ENCODE data around the gene TXNRD2.
"Not testable (repeated sequence)": the region's sequence is repeated elsewhere in the genome, so short reads cannot be mapped to it uniquely, and the experiment has no call there.

The TXNRD2 gene

DNA sequence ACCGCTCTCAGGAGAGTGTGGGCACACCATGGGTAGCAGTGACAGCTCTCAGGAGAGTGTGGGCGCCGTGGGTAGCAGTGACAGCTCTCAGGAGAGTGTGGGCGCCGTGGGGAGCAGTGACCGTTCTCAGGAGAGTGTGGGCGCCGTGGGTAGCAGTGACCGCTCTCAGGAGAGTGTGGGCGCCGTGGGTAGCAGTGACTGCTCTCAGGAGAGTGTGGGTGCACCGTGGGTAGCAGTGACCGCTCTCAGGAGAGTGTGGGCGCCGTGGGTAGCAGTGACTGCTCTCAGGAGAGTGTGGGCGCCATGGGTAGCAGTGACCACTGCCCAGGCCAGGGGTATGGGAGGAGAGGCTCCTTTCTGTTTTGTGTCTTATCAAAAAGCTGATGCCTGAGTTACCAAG, 33.7 kb downstream of the TXNRD2 start:
- H3K4me3 Mint-ChIP-seq; H3K4me1 Mint-ChIP-seq (ENCODE audit: low read depth); DNase-seq (ENCODE audit: low spot score); H3K9me3 Mint-ChIP-seq; H3K27me3 Mint-ChIP-seq (ENCODE audit: low read depth); H3K27ac Mint-ChIP-seq; H3K36me3 Mint-ChIP-seq (ENCODE audit: low read depth): not testable (repeated sequence)

DNA sequence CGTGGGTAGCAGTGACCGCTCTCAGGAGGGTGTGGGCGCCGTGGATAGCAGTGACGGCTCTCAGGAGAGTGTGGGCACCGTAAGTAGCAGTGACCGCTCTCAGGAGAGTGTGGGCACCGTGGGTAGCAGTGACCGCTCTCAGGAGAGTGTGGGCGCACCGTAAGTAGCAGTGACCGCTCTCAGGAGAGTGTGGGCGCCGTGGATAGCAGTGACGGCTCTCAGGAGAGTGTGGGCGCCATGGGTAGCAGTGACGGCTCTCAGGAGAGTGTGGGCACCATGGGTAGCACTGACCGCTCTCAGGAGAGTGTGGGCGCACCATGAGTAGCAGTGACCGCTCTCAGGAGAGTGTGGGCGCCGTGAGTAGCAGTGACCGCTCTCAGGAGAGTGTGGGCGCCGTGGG, 34.8 kb downstream of the TXNRD2 start:
- not testable (repeated sequence) for H3K4me3 Mint-ChIP-seq; H3K27ac Mint-ChIP-seq; H3K36me3 Mint-ChIP-seq (ENCODE audit: low read depth); H3K27me3 Mint-ChIP-seq (ENCODE audit: low read depth); H3K9me3 Mint-ChIP-seq; H3K4me1 Mint-ChIP-seq (ENCODE audit: low read depth); DNase-seq (ENCODE audit: low spot score)

DNA sequence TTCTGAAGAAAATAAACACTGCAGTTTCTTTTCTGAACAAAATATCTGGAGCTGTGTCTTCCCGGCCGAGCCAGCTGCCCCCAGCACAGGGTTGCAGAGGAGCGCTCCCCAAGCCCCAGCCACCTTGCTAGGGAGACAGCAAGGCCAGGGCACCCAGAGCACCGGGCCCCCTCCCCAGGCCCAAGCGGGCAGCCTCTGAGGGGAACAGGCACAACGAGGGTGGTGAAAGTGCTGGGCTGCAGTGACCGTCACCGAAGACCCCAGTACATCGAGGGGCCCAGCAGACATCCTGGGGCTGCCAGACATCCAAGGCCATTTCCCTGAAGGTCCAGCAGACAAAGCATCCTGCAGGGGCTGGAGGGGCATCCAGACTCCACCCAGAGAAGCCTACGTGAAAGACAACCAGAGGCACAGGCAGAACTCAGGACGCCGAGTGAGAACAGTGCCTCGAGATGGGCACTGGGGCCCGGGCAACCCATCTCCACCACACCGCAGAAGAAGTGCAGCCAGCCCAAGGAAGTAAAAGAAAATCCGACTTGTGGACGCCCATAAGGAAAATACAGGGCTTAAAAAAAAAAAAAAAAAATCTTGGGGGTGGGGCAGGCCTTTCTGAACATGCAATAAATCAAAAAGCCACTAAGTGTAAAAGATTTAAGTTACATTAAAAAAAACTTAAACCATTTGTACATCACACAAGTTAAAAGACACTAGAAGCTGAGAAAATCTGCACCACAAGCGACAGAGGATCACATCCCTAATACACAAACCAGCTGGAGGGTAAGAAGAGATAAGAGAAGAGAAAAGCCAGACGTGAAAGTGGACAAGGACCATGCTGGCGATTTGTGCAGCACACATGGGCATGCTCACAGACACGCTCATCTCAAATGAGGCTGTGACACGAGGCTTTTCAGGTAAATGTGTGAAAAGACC, 36.0 kb downstream of the TXNRD2 start:
- Mint-ChIP-seq H3K9me3 (no peaks in the 10 kb centered on the region), H3K27me3 (ENCODE audit: low read depth) (no peaks in the 10 kb centered on the region), H3K27ac (no peak overlapping the region), H3K36me3 (ENCODE audit: low read depth) (no peaks in the 10 kb centered on the region), H3K4me1 (ENCODE audit: low read depth) (peaks cover 4% of the 10 kb centered on the region), H3K4me3 (no peak overlapping the region)
- no peak for DNase-seq (ENCODE audit: low spot score)

DNA sequence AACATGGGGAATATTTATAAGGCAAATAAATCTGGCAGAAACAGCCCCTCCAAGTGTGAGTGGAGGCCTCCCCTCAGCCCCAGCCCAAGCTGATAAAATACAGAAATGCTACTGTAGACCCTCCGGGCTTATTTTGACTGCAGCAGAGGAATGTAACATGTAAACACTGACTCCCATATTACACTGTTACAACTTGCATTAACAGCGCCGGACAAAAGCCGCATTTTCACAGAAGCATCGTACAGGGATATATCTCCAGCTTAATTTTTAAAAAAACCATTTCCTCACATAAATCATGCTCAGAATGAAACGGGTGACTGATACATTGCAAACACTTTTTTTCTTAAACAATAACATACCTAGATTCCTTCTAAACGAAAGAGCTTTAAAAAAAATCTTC, 36.7 kb downstream of the TXNRD2 start:
- no peak for DNase-seq (ENCODE audit: low spot score)
- H3K9me3 Mint-ChIP-seq = no peaks in the 10 kb centered on the region
- H3K27me3 Mint-ChIP-seq (ENCODE audit: low read depth) = no peaks in the 10 kb centered on the region
- peaks cover 4% of the 10 kb centered on the region for H3K4me1 Mint-ChIP-seq (ENCODE audit: low read depth)
- no peak overlapping the region for H3K4me3 Mint-ChIP-seq
- no peaks in the 10 kb centered on the region for H3K36me3 Mint-ChIP-seq (ENCODE audit: low read depth)
- no peak overlapping the region for H3K27ac Mint-ChIP-seq

DNA sequence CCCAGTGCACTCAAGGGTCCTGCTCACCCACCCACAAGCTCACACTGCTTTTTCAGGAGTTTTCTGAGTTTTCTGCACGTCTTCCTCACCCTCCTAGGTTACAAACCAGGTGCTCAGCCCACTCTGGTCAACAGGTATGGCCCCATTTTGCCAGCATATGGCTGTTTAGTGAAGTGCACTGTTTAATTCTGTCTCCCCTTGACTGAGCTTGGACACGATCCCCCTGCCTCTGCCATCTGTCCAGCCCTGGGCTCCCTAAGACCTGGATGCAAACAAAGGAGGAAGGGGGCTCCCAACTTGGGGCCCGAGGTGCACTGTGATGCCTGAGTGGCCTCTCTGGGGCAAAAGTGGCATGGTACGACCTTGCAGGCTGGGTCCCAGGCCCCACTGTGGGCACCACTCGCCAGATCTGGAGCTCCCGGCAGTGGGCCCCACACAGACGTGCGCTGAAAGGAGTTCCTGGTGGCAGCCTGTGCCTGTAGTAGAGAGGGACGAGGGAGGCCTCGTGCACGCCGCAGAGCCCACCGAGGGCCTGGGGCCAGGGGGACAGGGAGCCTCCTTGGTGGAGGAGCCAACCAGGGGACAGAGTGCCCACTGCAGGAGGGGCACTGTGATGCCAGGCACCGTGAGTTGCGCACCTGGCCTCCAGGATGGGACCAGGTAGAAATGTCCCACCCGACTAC, 37.3 kb downstream of the TXNRD2 start:
- no peaks in the 10 kb centered on the region for H3K36me3 Mint-ChIP-seq (ENCODE audit: low read depth)
- H3K4me3 Mint-ChIP-seq = no peak overlapping the region
- DNase-seq (ENCODE audit: low spot score) = no peak
- peaks cover 2% of the 10 kb centered on the region for H3K4me1 Mint-ChIP-seq (ENCODE audit: low read depth)
- H3K27ac Mint-ChIP-seq = no peak overlapping the region
- H3K9me3 Mint-ChIP-seq = no peaks in the 10 kb centered on the region
- no peaks in the 10 kb centered on the region for H3K27me3 Mint-ChIP-seq (ENCODE audit: low read depth)

DNA sequence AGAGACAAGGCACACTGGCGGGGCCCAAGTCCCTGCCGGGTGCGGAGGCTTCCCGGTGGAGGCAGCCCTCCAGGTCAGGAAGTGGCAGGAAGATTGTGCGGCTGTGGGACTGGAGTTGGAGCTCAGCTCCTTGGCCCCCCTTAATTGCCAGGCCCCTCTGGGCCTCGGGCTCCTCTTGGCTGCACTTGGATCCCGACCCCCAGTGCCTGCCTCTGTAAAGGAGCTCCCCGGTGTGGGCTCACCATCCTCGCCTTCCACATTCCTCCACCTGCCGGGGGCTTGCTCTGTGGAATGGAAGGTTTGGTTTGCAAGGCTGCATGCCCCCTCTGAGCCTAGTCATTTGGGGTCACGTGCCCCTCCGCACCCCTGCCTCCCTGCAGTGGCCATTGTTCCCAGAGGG, 38.1 kb downstream of the TXNRD2 start:
- DNase-seq (ENCODE audit: low spot score) = no peak
- Mint-ChIP-seq H3K4me1 (ENCODE audit: low read depth) (peaks cover 2% of the 10 kb centered on the region), H3K9me3 (no peaks in the 10 kb centered on the region), H3K4me3 (no peak overlapping the region), H3K36me3 (ENCODE audit: low read depth) (no peaks in the 10 kb centered on the region), H3K27ac (no peak overlapping the region), H3K27me3 (ENCODE audit: low read depth) (no peaks in the 10 kb centered on the region)

DNA sequence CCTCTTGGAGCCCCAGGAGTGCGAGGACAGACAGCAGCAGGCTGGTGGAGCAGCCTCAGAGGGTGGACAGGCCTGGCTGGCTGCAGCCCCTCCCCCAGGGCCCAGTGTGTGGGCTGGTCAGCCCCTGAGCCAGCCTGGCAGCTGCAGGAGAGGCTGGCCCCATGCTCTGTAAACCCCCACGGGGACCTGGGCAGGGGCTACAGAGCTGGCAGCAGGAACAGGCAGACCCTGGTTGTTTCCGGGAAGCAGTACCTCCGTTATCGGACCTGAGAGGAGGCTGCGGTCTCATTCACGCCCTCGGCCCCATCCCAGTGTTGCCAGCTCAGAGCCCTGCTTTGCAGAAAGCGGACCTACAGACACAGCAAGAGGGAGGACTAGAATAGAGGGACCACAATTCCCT, 38.6 kb downstream of the TXNRD2 start:
- Mint-ChIP-seq H3K27ac (no peak overlapping the region), H3K27me3 (ENCODE audit: low read depth) (no peaks in the 10 kb centered on the region), H3K4me1 (ENCODE audit: low read depth) (peaks cover 2% of the 10 kb centered on the region), H3K9me3 (no peaks in the 10 kb centered on the region), H3K4me3 (no peak overlapping the region), H3K36me3 (ENCODE audit: low read depth) (no peaks in the 10 kb centered on the region)
- DNase-seq (ENCODE audit: low spot score) = no peak

DNA sequence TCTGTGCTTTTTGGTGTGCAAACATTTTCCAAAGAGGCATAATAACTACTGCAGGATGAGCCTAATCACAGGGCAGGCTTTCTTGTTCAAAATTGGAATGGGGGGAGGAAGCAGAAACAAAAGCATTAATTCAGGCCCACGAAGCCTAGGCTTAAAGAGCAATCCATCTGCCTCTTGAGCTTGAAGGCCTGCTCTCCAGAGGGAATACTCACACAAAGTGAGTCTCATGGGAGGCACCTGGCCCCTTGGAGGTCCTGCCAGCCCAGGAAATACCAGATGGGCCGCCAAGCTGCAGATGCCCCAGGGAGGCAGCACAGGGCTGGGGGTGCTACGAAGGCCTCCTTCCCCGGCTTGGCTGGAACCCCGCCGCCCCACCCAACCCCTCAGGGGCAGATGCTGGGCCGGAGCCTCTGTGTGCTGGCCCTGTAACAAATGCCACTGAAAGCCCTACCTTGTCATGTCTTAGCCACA, 39.3 kb downstream of the TXNRD2 start:
- Mint-ChIP-seq H3K27me3 (ENCODE audit: low read depth) (no peaks in the 10 kb centered on the region), H3K4me3 (no peak overlapping the region), H3K4me1 (ENCODE audit: low read depth) (peaks cover 2% of the 10 kb centered on the region), H3K36me3 (ENCODE audit: low read depth) (no peaks in the 10 kb centered on the region), H3K9me3 (no peaks in the 10 kb centered on the region), H3K27ac (no peak overlapping the region)
- no peak for DNase-seq (ENCODE audit: low spot score)

DNA sequence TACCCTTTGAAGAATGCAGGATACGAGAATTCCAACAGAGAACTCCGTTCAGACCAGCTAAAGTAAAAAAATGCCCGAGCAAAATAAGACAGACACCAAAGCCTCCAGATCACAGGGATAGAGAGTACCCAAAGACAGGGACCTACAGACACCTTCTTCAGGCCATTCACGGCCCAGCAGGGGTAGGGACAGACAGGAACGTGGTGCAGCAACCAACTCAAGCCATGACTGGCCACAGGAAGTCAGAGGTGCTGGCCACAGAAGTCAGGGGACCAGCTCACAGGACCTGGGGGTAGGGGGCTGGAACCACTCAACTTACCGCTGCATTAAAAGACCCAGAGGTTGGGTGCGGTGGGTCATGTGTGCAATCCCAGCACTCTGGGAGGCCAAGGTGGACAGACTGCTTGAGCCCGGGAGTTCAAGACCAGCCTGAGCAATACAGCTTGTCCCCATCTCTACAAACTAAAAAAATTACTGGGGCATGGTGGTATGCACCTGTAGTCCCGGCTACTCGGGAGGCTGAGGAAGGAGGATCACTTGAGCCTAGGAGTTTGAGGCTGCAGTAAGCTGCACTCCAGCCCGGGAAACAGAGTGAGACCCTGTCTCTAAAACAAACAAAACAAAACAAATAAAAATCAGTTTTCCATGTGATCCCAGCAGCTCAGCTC, 39.9 kb downstream of the TXNRD2 start:
- Mint-ChIP-seq H3K36me3 (ENCODE audit: low read depth) (no peaks in the 10 kb centered on the region), H3K27me3 (ENCODE audit: low read depth) (no peaks in the 10 kb centered on the region), H3K9me3 (no peaks in the 10 kb centered on the region), H3K4me3 (no peak overlapping the region), H3K4me1 (ENCODE audit: low read depth) (peaks cover 2% of the 10 kb centered on the region), H3K27ac (no peak overlapping the region)
- no peak for DNase-seq (ENCODE audit: low spot score)

DNA sequence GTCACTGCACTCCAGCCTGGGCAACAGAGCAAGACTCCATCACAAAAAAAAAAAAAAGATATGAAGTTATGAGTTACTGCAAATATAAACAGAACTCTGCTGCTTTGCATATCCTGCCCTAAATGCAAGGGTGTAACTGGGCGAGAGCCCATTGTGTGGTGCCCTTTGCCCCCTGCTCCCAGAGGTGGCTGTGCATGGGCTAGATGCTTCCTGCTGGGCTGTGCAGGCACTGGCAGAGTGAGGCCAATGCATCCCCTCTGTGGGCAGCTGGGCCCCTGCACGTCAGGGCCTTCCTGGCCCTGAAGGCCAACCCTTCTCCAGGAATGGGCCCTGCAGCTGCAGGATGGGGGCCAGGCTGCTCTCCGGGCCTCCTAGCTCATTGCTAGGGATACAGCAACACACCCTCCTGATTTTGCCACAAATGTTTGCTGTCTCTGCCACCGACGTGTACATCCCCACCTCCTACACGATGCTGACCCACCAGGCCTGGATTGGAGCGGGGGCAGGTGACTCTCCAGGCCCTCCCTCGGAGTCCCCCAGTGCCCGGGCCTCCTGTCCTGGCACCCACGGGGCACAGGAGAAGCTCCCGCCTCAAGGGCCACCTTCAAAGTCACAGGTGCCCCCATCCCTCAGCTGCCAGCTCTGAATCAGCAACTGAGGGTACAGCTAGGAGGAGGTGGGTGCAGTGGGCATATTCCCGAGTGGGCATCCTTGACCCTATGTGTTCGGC, 40.7 kb downstream of the TXNRD2 start:
- no peaks in the 10 kb centered on the region for H3K27me3 Mint-ChIP-seq (ENCODE audit: low read depth)
- no peak overlapping the region for H3K4me3 Mint-ChIP-seq
- no peak overlapping the region for H3K27ac Mint-ChIP-seq
- no peaks in the 10 kb centered on the region for H3K36me3 Mint-ChIP-seq (ENCODE audit: low read depth)
- no peak for DNase-seq (ENCODE audit: low spot score)
- no peaks in the 10 kb centered on the region for H3K4me1 Mint-ChIP-seq (ENCODE audit: low read depth)
- H3K9me3 Mint-ChIP-seq = no peaks in the 10 kb centered on the region

DNA sequence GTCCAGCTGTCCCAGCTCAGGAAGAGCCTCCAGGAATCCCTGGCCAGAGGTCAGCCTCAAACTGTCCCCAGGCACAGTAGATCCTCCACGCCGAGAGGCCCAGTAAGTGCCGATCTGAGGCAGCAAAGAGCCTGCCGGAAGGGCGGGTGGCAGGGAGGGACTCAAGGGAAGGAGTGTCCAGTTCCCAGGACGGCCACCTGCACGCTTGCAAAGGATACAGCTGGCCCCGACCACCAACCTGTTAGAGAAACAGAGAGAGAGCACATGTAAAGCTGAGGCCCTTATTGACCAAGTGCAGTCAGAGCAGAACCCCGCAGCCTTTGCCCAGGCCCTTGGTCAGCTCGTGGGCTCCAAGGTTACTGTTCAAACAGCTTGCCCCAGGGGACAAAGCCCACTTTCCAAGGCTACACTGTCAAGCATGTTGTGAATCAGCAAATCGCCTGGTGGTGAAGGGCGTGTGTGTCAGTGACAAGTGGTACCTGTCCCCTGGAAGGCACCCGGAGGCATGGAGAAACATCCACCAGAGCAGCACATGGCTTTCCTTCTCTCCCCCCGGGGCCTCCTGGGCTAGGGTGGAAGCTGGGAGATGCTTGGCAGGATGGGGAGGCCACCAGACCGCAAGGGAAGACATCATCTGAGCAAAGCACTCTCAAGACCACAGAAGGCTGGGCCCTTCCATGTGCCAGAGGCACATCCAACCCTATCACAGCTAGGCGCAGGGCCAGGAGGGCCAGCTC, 42.6 kb downstream of the TXNRD2 start:
- Mint-ChIP-seq H3K36me3 (ENCODE audit: low read depth) (no peaks in the 10 kb centered on the region), H3K4me1 (ENCODE audit: low read depth) (peaks cover 1% of the 10 kb centered on the region), H3K27ac (no peak overlapping the region), H3K27me3 (ENCODE audit: low read depth) (no peaks in the 10 kb centered on the region), H3K9me3 (no peaks in the 10 kb centered on the region), H3K4me3 (no peak overlapping the region)
- no peak for DNase-seq (ENCODE audit: low spot score)

DNA sequence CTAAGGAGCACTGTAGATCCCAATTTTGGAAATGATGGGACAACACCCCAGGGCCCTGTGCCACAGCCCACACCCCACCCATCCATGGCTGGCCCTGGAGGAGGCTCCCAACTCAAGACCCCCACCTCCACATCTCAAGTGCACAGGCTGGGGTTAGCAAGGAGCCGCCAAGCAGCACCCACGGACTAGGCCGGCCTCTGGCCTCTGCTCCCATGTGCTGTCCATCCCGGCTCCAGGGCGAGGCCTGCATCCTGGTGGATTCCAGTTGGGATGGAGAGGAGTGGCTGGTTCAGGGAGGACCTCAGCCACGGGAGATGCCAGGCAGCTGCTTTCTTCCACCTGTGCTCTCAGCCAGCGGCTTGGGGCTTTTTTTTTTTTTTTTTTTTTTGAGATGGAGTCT, 43.5 kb downstream of the TXNRD2 start:
- Mint-ChIP-seq H3K36me3 (ENCODE audit: low read depth) (no peaks in the 10 kb centered on the region), H3K27ac (no peak overlapping the region), H3K4me3 (no peak overlapping the region), H3K27me3 (ENCODE audit: low read depth) (no peaks in the 10 kb centered on the region), H3K4me1 (ENCODE audit: low read depth) (peaks cover 2% of the 10 kb centered on the region), H3K9me3 (no peaks in the 10 kb centered on the region)
- no peak for DNase-seq (ENCODE audit: low spot score)

DNA sequence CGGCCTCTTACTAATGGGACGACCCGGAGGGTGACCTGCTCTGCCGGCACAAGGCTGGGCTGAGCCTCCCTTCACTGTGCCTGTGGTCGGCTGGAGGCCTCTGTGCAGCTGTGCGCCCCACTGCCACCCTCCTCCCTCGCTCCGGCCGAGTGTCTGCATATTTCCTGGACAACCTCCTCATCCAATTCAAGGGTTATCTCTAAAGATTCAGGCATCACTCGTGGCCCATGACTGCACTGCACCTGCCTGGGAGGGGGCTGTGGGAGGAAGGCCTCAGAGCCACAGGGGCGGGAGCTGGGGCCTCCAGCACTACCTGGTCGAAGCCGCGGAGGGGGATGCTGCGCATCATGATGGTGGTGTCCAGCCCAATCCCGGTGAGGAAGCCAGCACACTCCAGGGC, 43.9 kb downstream of the TXNRD2 start:
- DNase-seq (ENCODE audit: low spot score) = no peak
- Mint-ChIP-seq H3K27me3 (ENCODE audit: low read depth) (no peaks in the 10 kb centered on the region), H3K4me1 (ENCODE audit: low read depth) (peaks cover 6% of the 10 kb centered on the region), H3K9me3 (no peaks in the 10 kb centered on the region), H3K4me3 (no peak overlapping the region), H3K36me3 (ENCODE audit: low read depth) (no peaks in the 10 kb centered on the region), H3K27ac (no peak overlapping the region)
